Endometrial microvascular endothelial cells (primary cell): ENCODE measurements around the gene TRIP10. TPM values are rescaled to one million over a fixed set of nuclear protein-coding genes. Genes with fewer than 3 reads are reported as not detected.
"Not testable (repeated sequence)": the region's sequence is repeated elsewhere in the genome, so short reads cannot be mapped to it uniquely, and the experiment has no call there.

Experiments
- in situ Hi-C: cut with HindIII; loops from 2 replicates; pipeline ENCODE4 v1.10.0; 2017; ENCODE audit warnings: low sequenced_read_pairs, low pct_unique_long_range_greater_than_20kb; ENCODE audit errors: inconsistent ontology term
- total RNA-seq: library from RNA; depleted of rRNA; stranded (reverse); fragments of >200 nt; gene quantifications from one replicate; pipeline ENCODE4 v1.2.3, GENCODE V29; 2015; ENCODE audit errors: inconsistent ontology term

Gene TRIP10
- 60.7 TPM for total RNA-seq

GRCh38 chr19:6739390-6739882, at the start of gene TRIP10:
TRIP10 (plus strand) TSS chr19:6739680; CDS start chr19:6739762, 82 bp downstream.
- in situ Hi-C loops = no loop called here

GRCh38 chr19:6690160-6690885, 49.2 kb upstream of the TRIP10 start:
- in situ Hi-C loops = no loop called here

- in situ Hi-C loops = no loop called here
Measured at GRCh38 chr19:6691342-6691741, 48.1 kb upstream of the TRIP10 start.

GRCh38 chr19:6692027-6692426, 47.5 kb upstream of the TRIP10 start:
- in situ Hi-C loops = no loop called here

GRCh38 chr19:6693056-6693471, 46.4 kb upstream of the TRIP10 start:
- in situ Hi-C loops = no loop called here

- in situ Hi-C loops = no loop called here
Measured at GRCh38 chr19:6693681-6694080, 45.8 kb upstream of the TRIP10 start.

GRCh38 chr19:6694147-6694815, 45.2 kb upstream of the TRIP10 start:
- in situ Hi-C loops = no loop called here

- in situ Hi-C loops = no loop called here
Measured at GRCh38 chr19:6696239-6696820, 43.1 kb upstream of the TRIP10 start.

GRCh38 chr19:6697291-6697690, 42.2 kb upstream of the TRIP10 start:
- in situ Hi-C loops = no loop called here

GRCh38 chr19:6699935-6700334, 39.5 kb upstream of the TRIP10 start:
- in situ Hi-C loops = no loop called here

GRCh38 chr19:6700586-6701316, 38.7 kb upstream of the TRIP10 start:
- in situ Hi-C loops = no loop called here

GRCh38 chr19:6705931-6706632, 33.4 kb upstream of the TRIP10 start:
- in situ Hi-C loops = no loop called here

GRCh38 chr19:6706633-6706958, 32.9 kb upstream of the TRIP10 start:
- in situ Hi-C loops = no loop called here

- in situ Hi-C loops = no loop called here
Measured at GRCh38 chr19:6707011-6707657, 32.3 kb upstream of the TRIP10 start.

- in situ Hi-C loops = no loop called here
Measured at GRCh38 chr19:6707658-6708018, 31.8 kb upstream of the TRIP10 start.

GRCh38 chr19:6708346-6708745, 31.1 kb upstream of the TRIP10 start:
- in situ Hi-C loops = no loop called here

GRCh38 chr19:6708913-6709312, 30.6 kb upstream of the TRIP10 start:
- in situ Hi-C loops = not testable (repeated sequence)

GRCh38 chr19:6709549-6709948, 29.9 kb upstream of the TRIP10 start:
- in situ Hi-C loops = no loop called here
